Fibroblast of upper back skin (primary cell): ENCODE measurements around the gene TRPV6.

Source experiments
- DNase-seq: peaks from one replicate; pipeline ENCODE4 v3.0.0-alpha.2; 2013

TRPV6 gene

DNA sequence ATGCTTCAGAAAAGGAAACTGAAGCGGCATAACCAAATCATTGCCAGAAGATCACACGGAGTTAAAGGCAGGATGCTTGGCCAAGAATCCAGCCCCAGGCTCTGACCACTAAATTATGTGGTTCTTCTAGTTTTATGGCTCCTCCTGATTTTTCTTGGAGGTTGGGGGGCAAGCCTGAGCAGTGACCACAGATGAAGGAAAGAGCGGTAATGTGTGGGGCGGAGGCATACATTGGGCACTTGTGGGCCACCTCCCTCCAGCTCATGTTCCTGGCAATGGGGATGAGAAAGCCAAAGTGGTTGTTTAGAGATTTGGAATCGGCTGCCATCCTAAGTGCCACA, 3.2 kb downstream of the TRPV6 start:
- DNase-seq: no peak

DNA sequence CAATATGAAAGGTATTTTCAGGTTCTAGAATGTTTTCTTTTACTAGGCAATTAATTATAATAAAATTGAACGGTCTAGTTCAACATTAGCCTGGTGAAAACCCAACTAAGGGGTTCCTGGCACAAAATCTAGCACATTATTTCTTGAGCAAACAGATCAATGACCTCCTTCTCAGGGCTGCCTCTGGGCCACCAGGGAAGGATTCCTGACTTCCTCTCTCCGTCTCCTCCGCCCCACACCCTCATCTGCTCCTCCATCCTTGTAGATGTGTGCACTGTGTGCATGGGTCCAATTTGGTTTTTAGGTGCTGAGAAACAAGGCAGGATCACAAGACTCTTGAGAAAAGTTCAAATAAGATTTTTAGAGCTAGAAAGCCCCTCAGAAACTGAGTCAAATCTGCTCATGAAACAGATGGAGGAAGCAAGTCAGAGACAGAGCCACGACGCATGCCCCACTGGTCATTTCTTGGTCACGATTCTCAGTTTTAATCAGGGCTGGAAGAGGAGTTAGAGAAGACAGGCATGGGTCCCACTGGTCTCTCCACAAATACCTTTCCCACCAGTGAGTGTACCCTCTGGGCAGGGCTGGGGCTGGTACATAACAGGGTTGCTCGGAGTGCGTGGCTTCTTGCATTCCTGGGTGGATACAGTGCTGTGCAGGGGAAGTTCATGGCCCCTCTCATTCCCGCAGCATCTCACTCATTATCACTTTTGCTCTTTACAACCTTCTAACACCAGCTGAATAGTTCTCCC, 3.8 kb downstream of the TRPV6 start:
- DNase-seq: no peak

DNA sequence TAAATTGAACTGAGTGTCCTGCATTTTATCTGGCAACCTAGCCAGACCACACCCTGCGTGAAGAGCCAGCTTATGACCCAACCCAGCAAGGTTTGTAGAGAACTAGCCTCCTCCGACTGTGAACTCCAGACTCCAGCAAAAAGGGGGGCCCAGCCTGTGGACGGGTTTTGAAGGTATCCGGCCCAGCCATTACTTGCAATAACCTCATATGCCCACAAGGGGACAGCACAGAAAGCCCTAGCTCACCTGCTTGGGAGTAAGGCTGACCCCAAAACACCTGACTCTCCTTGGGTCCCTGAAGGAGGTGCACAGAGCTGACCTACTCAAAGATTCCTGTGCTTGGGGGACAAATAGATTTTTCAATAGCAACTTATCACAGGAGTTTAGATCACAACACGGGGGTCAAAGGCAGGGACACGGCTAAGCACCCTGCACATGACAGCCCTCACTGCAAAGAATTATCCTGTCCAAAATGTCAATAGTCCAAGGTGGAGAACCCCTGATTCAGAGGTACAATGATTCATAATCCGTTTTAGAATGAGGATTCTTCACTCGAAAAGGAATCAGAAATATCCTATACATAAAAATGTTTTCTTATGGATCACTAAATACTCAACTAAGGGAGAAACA, 4.6 kb downstream of the TRPV6 start:
- no peak for DNase-seq

DNA sequence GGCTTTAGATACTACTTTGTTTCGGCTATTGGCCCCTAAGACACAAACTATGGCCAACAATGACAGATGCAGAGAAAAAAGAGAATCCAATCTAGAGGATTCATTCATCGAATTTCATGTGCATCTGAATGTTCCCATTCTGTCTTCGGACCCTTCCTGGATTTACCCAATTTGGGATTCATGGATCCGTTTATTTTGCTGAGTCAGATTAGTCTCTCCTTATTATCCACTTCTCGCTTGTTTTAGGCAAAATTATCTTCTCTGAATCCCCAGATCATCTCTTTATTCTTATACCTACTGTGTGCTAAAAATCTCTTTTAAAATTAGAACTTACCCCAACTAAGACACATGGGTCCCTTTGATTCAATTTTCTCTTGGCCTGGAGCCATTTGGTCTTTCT, 6.5 kb downstream of the TRPV6 start:
- DNase-seq: no peak

DNA sequence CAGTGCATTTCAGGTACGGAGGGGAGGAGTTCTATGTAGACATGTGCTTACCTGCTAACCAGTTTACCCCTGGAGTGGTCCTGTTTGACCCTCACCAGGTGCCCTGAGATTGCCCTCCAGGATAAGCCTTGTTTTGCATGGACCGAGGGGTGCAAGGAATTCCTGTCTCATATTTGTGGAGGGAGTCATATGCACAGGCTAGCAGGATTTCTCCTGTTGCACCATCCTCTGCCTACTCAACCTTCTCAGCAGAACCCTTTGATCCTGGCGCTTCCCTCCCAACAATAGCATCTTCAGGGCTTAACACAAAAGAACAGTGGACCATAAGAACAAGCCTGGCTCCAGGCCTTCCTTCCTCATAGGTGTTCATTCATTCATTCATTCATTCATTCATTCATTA, 7.2 kb downstream of the TRPV6 start:
- no peak for DNase-seq

DNA sequence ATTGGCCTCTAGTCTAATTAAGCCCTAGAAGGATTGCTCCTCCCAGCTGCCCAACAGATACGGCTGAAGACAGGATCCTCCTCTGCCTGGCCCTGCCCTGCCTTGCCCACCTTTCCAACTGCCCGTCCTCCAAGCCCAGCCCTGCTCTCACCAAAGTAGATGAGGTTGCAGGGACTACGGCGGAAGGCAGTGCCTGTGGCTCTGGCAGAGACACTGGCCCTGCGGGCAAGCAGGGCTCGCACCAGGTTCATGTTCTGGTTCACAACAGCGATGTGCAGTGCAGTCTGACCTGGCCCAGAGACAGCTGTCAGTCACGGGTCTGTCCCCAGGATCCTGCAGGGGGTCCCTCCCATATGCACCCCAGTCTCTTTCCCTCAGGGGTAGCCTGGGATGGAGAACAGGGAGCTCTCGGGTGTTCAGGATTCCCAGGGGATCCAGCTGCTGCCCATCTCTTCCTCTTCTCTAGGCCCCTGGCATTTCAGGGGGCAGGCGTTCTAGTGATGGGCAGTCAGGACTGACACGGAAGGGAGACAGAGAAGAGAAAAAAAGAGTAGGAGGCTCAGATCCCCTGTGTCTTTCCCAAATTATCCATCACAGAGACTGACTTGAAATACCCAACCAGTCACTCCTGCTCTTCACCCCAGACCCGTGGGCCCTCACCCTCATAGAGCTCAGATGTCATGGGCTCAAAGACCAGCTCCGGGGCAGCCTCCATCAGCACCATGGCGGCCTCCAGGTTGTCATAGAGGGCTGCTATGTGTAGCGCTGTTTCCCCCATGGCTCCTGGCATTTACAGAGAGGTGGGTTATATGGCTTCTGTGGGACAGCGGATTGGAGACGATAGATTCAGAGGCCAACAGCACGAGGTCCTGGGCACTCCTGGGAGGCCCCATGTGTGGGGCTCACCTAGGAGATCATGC, 8.3 kb downstream of the TRPV6 start:
- no peak for DNase-seq

DNA sequence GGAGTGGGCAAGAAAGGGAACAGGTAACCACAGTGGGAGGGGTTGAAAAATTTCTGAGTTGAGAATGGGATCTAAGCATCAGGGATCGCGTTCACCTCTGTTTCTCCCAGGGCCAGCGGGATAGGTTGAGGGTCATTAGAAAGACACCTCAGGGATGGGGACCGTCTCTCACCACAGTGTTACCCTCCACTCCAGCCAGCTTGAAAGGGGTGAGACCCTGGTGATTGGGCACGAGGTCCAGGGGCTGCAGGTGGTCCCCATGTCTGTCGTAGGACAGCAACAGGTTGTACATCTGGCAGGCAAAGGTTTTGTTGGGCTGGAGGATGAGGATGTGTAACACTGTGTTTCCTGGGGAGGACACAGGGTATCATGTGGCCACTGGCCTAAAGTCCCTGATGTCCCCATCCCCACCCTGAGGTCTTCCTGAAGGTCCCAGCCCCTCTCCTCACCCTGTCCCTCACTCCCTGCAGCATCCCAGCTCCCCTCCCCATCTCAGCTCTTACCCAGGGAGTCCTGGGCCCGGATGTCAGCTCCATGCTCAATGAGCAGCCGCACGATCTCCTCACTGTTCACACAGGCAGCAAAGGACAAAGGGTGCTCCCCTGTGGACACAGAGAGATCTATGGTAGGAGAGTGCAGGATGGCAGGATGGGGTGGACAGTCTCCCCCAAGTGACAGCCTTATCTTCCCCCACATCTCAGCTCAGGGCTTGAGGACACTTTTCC, 9.1 kb downstream of the TRPV6 start:
- DNase-seq: no peak

DNA sequence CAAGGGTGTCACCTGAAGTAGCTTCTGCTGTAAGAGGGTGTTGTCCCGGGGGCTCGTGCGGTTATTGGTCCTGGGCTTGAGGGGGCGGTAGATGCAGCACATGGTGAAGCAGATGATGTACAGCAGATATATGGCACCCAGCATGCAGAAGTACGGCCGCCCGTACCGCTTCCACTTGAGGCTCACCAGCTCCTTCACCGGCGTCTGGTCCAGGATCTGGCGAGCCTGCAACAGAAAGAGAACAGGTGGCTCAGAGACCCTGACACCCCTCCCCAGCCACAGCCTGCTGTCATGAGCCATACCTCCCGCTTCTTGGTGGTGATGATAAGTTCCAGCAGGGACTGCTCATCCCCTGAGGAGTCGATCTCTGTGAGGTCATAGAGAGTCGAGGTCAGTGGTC, 10.1 kb downstream of the TRPV6 start:
- no peak for DNase-seq

DNA sequence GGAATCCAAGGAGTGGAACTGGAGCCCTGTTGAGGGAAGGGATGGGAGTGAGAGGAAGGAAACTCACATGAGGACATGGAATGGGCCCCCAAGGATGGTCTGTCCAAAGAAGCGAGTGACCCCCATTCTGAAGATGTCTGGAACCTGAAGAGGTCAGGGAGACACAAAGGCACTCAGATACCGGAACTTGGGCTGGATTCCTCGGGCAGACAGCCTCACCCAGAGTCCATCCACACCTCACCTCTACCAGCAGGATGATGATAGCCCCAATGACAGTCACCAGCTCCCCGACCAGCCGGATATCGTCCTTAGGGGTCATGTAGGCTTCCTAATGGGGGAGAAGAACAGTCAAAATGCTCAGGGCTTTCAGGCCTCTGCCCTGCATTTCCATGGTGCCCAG, 10.7 kb downstream of the TRPV6 start:
- DNase-seq: no peak

DNA sequence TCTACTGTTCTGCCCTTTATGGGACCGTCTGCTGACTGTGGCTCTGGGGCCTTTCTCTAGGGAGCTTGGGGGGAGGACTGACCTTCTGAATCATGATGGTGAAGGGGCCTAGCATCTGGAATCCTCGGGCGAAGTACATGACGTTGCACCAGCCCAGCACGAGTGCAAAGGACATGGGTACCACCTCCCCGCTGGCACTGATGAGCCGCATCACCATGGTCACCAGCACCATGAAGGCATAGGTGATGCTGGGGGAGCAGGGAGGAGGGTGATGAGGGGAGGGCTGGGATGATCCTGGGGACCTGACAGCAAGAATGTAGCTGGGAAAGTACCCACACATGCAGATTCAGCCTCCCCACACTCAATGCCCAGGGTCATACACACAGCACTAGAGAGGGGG, 11.1 kb downstream of the TRPV6 start:
- DNase-seq: no peak

DNA sequence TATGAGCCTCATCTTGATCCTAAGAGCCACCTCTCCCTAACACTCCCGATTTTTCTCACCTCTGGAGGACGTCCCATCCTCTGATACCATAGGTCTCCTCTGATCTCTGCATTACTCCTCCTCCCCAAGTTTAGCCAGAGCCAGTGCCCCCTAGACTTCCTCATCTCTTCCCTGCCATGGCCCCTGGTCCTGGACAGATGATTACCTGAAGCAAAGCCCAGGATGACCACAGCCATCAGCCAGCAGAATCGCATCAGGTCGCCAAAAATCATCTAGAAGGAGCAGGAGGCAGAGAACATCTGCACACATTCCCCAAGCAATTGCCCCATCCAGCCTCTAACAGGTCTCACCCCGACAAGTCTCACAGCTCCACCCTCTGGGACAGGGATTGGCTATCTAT, 11.7 kb downstream of the TRPV6 start:
- DNase-seq: no peak

DNA sequence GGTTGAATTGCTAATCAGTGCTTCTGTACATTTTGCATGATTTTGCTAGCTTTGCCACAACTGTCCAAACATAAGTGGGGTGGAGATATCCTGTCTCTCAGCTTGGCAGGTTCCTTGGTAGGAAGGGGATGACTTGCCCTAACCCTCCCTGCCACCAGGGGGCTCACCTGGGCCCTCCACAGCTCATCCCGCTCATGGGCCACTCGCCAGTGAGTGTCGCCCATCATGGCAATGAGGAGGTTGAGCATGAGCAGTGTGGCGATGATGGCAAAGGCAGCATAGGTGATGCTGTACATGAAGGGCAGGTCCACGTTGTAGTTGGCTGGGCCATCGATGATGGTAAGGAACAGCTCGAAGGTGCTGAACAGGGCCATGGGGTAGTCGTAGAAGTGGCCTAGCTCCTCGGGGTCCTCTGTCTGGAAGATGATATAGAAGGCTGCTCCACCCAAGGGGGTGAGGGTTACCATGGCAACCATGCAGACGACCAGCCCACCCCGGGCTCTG, 12.2 kb downstream of the TRPV6 start:
- DNase-seq: no peak

DNA sequence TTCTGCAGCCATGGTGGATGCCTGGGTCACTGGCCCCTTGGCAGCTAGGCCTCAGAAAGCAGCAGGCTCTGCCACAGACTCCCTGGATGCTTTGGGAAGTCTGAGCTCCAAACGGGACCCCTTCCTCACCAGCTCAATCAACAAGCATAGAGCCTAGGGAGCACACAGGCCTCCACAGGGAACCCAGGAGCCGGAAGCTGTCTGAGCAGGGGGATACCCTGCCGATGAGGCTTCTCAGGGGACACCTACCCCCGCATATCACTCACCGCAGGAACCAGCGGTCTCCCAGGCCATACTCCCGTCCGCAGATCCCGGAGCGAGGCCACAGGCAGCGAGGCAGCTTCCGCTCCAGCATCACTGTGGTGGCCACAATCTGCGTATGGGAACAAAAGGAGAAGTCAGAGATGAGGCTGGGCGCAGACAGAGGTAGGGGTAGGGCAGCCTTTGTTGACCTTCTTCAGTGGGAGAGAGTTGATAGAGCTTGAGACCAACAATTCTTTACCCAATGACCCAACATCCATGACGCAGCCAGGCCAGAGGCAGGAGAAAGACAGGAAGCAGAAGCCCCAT, 13.4 kb downstream of the TRPV6 start:
- no peak for DNase-seq

DNA sequence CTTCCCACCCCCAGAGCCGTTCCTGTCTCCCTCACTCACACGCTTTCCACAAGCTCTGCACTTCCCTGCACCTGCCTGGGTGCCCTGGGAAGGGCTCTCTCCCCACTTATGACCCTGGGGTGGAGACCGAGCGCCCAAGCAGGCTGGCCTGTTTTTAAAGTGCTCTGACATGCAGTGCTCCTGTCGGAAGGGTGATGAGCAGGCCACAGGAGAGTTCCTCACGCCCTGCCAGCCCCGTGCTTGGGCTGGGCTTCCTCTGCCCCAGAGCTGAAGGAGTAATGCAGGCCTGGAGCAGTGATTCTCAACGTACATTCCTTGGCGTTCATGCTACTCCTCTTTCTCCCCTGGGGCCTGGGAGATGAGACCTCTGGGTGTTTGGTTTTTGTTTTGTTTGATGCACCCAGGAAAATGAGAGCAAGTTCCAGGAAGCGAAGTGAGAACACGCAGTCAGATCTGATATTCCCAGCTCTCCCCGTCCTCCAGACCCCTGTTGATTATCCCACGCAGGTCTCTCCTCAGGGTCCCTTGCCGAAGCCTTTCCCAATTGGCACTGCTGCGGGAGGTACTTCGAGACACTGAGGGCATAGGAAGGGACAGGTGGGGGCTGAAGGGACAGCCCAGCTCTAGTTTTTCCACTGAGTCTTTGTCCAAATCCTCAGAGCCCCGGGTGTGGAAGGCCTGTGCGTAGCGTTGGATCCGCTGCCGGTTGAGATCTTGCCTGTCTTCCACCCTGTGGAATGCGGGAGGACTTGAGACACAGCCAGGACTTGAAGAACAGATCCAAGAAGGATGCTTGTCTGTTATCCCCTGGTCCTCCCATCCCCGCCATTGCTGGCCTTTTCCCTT, 14.1 kb downstream of the TRPV6 start:
- DNase-seq: no peak

DNA sequence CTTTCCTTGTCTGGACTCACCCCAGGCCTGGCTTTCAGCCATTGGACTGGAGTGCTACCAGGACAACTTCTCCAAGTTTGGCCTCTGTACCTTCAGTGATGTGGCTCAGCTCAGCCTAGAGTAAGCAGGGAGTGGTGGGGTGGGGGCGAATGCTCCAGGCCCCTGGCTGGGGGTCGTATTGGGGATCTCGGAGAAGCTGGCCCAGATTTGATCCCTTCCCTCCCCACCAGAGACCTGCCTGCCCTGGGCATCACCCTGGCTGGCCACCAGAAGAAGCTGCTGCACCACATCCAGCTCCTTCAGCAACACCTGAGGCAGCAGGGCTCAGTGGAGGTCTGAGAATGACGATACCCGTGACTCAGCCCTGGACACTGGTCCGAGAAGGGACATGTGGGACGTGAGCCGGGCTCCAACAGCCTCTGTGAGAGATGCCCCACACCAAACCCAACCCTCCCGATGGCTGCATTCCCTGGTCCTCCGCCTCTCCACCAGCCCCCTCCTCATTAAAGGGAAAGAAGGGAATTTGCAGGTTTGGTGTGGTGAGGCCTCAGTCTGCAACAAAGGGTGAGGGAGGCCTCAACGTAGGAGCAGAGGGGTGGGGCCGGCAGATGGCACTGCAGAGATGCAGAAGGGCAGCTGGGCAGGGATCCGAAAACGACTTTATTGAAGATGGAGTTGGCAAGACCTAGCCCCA, 14.8 kb downstream of the TRPV6 start:
- DNase-seq: no peak

DNA sequence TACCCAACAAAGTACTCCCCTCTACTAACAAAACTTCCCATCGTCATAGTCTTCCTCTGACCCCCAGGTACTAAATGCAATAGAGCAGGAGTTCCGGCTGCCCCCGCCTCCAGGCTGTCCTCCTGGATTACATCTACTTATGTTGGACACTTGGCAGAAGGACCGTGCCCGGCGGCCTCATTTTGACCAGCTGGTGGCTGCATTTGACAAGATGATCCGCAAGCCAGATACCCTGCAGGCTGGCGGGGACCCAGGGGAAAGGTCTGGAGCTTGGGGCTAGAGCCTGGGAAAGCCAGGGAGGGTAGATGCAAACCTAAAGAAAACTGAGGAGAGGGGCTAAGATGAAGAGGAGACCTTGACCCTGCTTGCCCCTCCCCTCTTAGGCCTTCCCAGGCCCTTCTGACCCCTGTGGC, 15.4 kb downstream of the TRPV6 start:
- no peak for DNase-seq

DNA sequence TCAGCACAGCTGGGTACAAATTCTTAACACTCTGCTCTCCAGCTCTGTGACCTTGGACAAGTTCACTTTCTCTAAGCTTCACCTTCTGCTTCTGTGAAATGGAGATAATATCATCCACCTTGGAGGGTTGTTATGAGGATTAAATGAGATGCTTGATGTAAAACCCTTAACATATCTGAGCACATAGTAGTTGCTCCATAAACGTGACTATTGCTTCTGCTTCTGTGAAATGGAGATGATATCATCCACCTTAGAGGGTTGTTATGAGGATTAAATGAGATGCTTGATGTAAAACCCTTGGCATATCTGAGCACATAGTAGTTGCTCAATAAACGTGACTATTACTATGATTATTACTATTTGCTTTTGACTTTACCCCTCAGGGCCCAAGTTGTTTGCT, 16.1 kb downstream of the TRPV6 start:
- DNase-seq: no peak

DNA sequence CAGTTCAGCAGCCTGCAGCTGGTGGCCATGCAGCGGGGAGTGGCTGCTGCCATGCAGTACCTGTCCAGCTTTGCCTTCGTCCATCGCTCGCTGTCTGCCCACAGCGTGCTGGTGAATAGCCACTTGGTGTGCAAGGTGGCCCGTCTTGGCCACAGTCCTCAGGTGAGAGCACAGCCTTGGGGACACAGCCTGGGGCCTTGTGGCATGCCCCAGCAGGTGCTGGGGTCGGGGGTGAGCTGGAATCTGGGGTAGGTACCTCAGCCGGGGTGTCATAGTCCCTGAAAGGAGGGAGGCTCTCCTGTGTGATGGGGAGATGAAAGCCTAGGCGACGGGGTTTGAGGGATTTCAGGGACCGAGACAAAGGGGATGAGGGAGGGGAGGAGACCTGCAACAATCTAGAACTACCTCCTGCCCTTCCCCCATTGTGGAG, 16.5 kb downstream of the TRPV6 start:
- no peak for DNase-seq

DNA sequence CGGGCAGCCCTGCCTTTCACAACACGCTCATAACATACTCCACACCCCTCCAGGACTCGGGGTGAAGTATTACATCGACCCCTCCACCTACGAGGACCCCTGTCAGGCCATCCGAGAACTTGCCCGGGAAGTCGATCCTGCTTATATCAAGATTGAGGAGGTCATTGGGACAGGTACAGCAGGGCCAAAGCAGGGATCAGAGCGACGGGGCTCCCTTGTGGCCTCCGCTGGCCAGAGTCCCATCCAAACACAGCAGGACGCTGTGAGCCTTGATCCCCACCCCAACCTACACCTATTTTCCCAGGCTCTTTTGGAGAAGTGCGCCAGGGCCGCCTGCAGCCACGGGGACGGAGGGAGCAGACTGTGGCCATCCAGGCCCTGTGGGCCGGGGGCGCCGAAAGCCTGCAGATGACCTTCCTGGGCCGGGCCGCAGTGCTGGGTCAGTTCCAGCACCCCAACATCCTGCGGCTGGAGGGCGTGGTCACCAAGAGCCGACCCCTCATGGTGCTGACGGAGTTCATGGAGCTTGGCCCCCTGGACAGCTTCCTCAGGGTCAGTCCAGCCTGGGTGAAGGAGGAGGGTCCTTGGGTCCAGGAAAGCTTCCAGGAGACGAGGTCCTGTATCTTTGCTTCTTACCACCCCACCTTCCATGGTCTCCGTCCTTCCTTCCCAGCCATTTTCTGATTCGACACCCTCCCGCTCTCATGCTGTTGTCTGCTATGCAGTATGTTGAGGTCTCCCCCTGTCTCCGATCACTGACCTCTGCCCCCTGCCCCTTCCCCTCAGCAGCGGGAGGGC, 17.2 kb downstream of the TRPV6 start:
- no peak for DNase-seq
